Measurements from ENCODE around the gene ETV5.

- TF ChIP-seq CTCF (IDR thresholded peaks at IDR 0.05; ENCODE audit: insufficient read depth, low read length, poor library complexity, severe bottlenecking), result no peak
- no peak for TF ChIP-seq EZH2phosphoT487 (conservative IDR thresholded peaks at IDR 0.05; ENCODE audit: low read length)
These were observed 1.3 kb upstream of the ETV5 start for GRCh38 chr3:186109897-186110803.

Data from SU-DHL-6 (cell line).